ENCODE results near the gene BLACAT1.

BLACAT1 gene

GRCh38 chr1:205455581-205456382 is at the start of gene BLACAT1:
Gene BLACAT1, minus strand, starts transcription at chr1:205456045.
- no peak for DNase-seq

DNA sequence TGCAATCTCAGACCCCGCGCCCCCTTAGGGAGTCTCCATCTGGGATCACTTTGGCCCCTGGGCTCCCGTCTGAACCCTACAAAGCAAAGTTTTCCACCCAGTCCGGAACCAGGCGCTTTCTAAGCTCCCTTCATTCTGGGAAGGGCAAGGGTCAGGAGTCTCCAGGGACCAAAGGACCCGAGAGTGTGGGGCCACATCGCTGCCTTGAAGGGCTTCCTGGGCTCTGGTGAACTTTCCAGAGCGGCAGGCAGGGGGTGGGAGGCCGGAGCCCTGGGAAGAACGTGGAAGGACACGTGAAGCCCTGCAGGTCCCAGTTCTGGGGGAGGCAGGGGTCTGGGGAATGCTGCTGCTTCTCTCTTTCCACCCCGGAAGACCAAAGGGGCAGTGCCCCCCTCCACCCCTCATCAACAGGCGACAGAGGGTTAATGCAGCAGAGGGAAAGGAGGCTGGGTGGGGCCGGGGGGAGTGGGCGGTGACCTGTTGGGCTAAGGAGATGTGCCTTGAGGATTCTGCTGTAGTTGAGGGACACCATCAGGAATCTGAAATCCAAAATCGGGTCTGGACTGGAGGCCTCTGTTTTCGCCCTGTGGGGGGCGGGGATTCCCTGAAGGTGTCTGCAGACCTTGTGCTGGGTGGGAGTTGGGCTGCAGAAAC is 49.4 kb upstream of the BLACAT1 start:
- no peak for DNase-seq

DNA sequence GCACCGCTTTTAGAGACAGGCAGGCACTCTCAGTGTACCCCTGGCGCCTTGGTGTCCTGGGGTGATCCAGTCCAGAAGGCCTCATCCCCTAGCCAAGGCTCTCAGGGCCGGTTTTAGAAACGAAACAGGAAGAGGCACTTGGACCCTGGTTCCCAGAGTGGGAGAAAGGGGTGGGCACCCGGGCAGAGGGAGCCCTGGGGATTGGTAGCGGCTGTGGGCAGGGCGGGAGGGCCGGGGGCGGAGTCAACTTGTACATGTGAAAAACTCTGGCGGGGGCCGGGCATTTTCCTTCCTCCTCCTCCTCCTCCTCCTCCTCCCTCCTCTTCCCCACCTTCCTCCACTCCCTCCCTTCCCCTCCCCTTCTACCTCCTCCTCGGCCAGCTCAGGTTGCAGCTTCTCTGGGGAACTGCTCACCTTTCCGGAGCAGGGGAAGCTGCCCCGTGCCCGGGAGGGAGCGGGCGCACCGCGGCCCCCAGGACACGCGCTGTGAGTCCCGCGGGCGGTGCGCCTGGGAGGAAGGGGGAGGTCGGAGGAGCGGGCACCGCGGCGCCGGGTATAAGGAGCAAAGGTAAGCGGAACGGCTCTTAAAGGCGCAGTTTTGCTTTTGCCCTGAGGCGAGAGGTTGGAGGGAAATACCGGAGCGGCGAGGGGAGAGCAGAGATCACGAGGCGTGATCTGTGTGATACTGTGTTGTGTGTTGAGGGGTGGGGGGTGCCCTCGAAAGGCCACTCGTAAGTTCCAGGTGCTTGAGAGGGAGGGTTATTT is 48.6 kb upstream of the BLACAT1 start, which contains the start of gene CDK18:
Gene CDK18 (plus strand): TSS at position 359 of the 765 bp plus-strand sequence. CDS start 18,499 bp downstream, outside the sequence.
- no peak for DNase-seq

DNA sequence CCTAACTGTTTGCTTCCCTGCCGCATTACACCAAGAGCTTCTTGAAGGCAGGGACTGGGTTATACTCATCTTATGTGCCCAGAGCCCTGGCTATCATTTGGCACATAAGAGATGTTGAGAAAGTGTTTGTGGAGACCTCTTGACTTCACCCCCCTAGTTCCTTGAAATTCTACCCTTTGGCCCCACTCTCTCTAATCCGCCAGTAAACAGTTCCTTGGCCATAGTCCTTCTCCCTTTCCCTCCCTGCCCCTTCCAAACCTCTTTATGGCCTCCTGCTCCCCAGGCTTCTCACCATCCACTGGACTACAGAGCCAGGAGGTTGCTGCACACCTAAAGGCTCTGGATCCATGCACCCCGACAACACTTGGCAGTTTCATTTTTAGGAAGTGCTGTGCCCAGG is 47.1 kb upstream of the BLACAT1 start:
- DNase-seq, result no peak

GRCh38 chr1:205502111-205502810 is 46.4 kb upstream of the BLACAT1 start:
- no peak for DNase-seq

GRCh38 chr1:205500240-205501233 is 44.7 kb upstream of the BLACAT1 start:
- no peak for DNase-seq

GRCh38 chr1:205499789-205500188 is 43.9 kb upstream of the BLACAT1 start:
- DNase-seq, result no peak

DNA sequence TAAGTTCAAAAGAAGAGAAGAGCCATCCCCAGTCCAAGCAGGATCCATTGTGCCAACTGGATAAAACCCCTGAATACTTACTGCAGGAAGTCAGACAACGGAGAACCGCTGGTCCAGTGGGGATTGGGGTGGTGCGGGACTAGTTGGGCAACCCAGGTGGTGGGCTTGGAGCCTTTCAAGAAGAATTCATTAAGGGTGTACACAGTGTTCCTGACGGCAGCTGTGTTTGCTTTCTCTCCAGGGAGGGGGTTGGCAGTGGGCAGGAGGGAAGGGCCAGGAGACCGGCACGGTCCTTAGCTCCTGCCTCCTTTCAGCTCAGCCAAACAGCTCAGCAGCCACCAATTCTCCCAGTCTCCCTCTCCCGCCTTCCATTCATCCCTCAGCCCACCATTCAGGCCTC is 41.5 kb upstream of the BLACAT1 start:
- DNase-seq, result no peak

- no peak for DNase-seq
These were observed 40.8 kb upstream of the BLACAT1 start for GRCh38 chr1:205496661-205497060.

DNA sequence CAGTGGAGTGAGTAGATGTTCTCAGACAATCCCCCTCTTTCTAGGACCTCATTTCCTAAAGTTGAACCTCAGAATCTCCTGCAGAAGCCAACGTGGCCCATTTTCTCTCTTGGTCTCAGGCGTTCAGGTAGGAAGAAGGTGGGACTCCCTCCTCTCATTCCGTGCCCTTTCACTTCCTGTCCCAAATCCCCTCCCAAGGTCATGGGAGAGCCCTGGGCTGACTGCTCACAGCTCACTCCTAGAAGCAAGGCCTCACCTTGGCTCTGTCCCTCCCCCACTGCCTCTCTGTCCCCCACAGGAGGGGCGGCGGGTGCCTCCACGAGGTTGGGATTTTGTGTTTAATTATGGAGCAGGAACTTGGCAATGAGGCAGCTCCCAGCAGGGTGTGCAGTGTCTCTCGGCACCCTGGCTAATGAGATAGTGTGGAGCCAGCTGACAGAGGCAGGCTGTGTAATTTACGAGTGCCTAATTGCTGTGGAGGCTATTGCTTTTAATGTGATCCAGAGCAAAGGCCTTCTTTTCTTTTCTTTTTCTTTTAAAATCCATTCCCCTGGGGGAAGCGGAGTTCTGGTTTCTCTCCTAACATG is 39.5 kb upstream of the BLACAT1 start:
- DNase-seq, result no peak

DNA sequence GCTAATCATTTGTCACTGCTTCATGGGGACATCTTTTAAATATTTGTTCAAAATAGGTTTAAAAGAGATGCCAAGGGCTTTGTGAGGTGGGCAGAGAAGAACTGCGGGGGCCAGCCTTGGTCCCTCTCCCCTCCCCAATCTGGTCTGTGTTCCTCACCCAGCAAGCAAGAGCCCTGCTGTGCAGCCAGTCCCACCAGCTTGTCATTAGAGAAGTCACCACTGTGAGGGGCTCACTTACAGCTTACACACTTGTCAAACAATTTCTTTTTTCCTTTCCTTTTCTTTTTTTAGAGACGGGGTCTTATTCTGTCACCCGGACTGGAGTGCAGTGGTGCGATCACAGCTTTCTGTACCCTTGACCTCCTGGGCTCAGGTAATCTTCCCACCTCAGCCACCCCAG is 38.3 kb upstream of the BLACAT1 start:
- no peak for DNase-seq

- DNase-seq, result no peak
These were observed 37.6 kb upstream of the BLACAT1 start for GRCh38 chr1:205493241-205494085.

DNA sequence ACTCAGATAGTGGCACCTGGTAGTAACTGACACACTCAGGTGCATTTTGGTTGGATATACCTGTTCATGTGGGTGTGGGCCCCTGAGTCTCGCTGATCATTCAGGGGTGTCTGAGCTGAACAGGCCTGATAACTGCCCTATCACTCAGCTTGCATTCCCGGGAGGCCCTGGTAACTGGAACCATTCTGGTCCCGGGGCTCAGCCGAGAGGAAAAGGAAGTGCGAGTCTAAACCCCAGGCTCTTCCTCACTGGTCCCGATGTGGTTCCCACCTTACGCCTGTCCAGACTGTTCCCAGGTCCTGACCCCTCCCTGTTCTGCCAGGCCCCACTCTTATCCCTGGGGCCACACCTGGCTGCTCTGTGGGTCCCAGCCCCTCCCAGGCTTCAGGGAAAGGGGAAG is 36.9 kb upstream of the BLACAT1 start:
- no peak for DNase-seq

DNA sequence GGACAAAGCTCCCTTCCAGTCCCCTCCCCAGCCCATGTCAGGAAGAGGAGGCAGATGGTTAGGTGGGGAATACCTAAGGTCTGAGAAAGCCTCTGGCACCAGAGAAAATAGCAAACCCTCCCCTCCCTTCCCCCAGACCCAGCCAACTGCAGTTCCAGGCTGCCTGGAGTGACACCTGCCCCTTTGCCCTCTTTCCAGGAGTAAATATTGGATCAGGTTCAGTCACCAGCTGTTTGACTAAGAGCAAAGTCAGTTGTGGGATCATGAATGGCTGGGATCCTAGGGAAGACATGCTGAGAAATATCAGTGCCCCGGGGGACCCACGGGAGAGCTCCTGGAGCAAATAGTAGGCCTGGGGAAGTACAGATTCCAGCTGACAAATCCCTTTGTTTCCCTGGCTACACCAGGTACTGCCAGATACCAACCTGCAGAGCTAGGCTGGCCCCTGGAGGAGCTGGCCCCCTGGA is 36.4 kb upstream of the BLACAT1 start:
- DNase-seq, result no peak

- DNase-seq, result no peak
These were observed 35.9 kb upstream of the BLACAT1 start for GRCh38 chr1:205491794-205492193.

GRCh38 chr1:205488074-205488723 is 32.4 kb upstream of the BLACAT1 start:
- no peak for DNase-seq

DNA sequence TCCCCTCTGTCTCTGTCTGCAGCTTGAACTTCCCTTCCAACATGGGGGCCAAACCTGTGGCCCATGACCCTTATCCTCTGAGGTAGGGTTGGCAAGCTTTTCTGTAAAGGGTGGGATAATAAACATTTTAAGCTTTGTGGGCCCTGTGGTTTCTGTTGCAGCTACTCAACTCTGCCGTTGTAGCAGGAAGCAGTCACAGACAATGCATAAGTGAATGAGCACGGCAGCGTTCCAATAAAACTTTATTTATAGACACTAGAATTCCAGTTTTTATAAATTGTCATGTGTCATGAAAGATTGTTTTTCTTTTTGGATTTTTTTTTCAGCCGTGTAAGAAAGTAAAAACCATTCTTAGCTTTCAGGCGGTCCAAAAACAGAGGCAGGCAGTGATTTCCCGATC is 30.4 kb upstream of the BLACAT1 start:
- no peak for DNase-seq

DNA sequence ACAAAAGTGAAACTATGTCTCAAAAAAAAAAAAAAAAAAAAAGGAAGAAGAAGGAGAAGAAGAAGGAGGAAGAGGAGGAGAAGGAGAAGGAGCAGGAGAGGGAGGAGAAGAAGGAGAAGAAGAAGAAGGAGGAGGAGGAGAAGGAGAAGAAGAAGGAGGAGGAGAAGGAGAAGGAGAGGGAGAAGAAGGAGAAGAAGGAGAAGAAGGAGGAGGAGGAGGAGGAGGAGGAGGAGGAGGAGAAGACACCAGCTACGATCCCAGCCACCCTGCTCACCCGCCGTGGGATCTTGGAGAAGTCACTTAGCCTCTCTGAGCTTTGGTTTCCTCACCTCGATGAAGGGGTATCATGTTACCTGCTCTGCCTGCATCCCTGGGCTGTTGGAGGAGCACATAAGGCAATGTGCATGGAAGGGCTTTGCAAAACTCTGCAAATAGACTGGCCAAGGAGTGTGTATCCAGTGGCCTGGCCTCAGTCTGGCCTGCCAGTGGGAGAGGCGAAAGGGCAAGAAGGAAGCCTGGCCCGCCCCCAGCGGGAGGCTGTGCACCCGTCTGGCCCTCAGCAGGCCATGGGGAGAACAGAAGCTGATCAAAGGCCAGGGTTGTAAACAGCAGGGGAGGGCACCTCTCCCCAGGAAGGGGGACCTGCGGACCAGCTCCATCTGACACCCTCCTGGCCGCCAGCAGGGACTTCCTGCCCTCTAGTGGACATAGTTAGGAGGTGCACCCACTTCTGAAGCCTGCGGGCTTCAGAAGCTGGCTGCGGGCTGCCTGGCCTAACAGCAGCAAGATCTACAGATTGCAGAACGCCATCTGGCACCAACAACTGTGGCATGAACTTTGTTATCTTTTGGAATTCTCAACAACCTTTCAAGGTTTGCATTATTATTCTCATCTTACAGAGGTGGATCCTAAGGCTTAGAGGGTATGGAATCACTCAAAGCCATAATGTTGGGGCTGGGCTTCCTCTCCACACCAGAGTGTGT is 29.4 kb upstream of the BLACAT1 start:
- DNase-seq, result no peak

Measured in GF-D8 (cell line).